Measurements from ENCODE around the gene LMTK3.
A peak's percentile ranks its signal among the peaks of the same experiment; 100 is the strongest.
"Not testable (repeated sequence)": the region's sequence is repeated elsewhere in the genome, so short reads cannot be mapped to it uniquely, and the experiment has no call there.

LMTK3 gene

DNA sequence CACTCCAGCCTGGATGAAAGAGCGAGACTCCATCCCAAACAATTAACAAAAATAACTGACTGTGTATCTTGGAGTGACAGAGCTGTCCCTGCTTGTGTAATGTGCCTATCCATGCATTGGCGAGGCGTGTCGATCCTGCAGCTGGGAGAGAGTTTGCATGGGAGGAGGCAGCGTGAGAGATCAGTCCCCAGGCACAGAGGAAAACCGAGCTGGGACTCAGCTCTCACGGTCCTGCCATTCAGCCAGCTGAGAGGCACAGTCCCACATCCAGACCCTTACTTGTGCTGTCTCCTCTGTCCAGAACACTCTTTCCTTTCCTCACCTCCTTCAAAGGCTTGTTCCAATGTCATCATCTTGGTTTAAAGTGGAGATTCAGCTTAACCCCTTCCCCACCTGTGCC is 28.5 kb upstream of the LMTK3 start:
- no peak for DNase-seq

DNA sequence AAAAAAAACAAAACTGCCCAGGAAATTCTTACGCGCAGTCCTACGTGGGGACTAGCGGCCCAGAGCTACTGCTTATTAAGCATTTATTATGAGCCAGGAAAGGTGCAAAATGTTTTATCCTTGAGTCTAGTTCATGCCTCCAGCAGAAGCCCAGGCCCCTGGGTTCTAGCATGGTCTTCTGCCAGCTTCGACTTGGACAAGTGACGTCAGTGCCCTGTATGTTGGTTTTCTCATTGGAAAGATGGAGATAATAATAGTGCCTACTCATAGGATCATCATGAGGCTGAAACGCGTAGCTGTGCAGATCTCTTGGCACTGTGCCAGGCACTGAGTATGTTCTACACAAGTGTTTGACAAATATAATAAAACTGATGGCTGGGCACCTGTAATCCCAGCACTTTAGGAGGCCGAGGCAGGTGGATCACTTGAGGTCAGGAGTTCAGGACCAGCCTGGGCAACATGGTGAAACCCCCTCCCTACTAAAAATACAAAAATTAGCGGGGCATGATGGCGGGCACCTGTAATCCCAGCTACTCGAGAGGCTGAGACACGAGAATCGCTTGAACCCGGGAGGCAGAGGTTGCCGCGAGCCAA is 28.0 kb upstream of the LMTK3 start:
- DNase-seq = peak; percentile 63

DNA sequence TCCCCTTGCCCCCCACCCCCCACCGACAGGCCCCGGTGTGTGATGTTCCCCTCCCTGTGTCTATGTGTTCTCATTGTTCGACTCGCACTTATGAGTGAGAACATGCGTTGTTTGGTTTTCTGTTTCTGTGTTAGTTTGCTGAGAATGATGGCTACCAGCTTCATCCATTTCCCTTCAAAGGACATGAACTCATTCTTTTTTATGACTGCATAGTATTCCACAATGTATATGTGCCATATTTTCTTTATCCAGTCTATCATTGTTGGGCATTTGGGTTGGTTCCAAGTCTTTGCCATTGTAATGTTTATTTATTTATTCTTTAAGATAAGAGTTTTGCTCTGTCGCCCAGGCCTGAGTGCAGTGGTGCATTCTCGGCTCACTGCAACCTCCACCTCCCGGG is 26.4 kb upstream of the LMTK3 start:
- DNase-seq = not testable (repeated sequence)

DNA sequence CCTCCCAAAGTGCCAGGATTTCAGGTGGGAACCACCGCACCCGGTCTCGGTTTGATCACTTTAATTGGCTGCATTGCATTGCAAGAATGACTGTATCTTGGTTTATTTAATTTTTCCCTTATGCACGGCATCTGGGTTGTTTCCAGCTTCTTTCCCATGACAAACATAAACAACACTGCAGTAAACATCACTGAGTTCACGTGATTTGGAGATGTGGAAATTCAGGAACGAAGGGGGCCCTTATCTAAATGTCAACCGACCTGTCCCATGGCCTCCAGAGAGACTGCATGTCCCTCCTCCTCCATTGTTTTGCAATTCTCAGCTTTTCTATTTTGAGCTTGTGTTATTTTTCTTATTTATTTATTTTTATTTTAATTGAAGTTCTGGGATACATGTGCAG is 25.9 kb upstream of the LMTK3 start:
- no peak for DNase-seq

DNA sequence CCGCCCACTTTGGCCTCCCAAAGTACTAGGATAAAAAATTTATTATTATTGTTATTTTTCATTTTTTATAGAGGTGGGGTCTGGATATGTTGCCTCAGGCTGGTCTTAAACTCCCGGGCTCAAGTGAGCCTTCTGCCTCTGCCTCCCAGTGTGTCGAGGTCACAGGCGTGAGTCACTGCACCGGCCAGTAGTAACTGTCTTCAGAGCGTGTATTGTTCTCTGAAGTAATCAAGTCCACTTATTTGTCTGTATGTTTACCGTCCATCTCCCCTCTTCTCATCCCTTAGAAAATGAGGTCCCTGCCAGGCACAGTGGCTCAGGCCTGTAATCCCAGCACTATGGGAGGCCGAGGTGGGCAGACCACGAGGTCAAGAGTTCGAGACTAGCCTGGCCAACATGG is 22.1 kb upstream of the LMTK3 start:
- no peak for DNase-seq

DNA sequence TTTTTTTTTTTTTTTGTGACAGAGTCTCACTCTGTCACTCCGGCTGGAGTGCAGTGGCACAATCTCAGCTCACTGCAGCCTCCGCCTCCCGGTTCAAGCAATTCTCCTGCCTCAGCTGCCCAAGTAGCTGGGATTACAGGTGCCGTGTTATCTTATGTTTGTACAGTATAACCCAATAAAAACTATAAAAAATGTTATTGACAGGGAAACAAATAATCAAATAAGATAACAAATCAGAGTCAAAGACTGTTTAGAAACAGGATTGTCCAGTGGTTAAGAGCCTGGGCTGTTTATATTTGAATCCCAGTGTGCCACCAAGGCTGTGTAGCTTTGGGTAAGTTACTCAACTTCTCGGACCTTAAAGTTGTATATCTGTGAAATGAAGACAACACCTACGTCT is 19.1 kb upstream of the LMTK3 start:
- DNase-seq = no peak

DNA sequence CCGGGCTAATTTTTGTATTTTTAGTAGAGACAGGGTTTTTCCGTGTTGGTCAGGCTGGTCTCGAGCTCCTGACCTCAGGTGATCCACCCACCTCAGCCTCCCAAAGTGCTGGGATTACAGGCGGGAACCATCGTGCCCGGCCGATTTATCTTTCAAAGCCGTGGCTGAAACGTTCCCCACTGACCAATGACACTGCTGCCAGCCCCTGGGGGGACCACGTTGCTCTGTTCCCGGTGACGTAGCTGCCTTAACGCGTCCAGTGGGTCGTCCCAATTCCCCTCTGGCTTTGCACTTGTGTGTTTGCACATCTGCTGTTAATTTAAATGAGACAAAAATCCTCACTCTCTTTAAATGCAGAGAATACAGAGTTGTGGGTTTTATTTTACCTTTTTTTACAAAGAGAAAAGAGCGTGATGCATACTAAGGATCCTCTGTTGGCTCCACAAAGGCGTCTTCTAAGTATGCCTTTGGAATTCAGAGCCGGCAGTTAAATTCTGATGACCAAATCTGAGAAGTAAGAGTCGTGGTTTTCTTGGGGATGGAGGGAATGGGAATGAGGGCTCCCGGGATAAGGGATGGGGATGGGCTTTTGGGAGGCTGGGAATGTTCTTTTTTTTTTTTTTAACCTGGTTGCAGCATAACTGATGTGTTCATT is 18.6 kb upstream of the LMTK3 start:
- no peak for DNase-seq

DNA sequence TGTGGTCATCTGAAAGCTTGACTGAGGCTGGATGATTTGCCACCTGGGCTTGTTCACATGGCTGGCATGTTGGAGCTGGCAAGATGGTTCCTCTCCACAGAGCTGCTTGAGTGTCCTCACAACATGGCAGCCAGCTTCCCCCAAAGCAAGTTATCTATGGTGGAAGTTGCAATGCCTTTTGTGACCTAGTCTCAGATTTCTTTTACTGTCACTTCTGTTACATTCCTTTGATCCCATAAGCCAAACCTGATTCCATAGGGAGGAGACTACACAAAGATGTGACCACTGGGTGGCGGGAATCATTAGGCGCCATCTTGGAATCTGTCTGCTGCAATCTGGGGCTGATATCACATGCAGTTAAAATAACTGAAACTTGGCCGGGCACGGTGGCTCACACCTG is 17.5 kb upstream of the LMTK3 start:
- DNase-seq = no peak

DNA sequence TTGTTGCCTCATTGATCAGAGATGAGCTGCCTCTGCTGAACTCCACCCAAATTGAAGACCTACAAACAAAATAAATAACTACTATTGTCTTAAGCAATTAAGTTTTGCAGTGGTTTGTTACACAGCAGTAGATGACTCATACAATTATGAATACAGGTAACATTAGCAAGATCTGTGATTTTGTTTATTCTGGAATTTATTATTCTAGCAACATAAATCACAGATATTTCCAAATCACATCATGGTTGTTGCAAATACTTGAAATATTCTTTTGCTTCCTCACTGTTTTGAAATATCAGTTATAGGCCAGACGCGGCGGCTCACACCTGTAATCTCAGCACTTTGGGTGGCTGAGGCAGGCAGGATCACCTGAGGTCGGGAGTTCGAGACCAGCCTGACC is 13.1 kb upstream of the LMTK3 start:
- DNase-seq = no peak

DNA sequence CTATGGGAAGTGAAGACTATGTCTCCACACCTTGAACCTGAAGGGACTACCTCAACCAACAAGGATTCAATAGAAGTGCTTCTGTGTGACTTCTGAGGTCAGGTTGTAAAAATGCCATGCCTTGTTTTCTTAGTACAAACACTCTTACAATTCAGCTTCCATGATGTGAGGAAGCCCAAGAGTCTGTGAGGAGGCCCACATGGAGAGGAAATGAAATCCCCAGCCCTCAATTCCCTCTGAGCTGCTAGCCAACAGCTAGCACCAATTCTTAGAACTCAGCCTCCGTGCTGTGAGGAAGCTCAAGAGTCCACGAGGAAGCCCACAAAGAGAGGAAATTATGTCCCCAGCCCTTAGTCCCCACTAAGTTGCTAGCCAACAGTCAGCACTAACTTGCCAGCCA is 12.6 kb upstream of the LMTK3 start:
- no peak for DNase-seq

DNA sequence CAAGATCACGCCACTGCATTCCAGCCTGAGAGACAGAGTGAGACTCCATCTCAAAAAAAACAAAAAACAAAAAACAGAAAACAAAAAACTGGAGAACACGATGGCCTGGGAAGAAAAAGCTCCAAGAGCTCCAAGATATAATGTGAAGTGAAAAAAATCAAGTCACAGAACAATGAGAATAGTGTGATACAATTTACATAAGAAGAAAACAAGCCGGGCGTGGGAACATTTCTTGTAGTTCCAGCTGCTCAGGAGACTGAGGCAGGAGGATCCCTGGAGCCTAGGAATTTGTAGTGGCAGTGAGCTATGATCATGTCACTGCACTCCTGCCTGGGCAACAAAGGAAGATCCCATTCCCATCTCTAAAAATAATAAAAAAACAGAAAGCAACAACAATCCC is 8.5 kb upstream of the LMTK3 start:
- DNase-seq = no peak

DNA sequence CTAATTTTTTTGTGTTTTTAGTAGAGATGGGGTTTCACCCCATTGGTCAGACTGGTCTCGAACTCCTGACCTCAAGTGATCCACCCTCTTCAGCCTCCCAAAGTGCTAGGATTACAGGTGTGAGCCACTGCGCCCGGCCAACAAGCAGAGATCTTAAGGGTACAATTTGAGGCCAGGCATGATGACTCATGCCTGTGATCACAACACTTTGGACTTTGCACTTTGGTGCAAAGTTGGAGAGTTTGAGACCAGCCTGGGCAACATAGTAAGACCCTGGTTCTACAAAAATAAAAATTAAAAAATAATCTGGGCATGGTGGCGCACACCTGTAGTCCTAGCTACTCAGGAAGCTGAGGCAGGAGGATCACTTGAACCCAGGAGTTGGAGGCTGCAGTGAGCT is 7.8 kb upstream of the LMTK3 start:
- DNase-seq = not testable (repeated sequence)

DNA sequence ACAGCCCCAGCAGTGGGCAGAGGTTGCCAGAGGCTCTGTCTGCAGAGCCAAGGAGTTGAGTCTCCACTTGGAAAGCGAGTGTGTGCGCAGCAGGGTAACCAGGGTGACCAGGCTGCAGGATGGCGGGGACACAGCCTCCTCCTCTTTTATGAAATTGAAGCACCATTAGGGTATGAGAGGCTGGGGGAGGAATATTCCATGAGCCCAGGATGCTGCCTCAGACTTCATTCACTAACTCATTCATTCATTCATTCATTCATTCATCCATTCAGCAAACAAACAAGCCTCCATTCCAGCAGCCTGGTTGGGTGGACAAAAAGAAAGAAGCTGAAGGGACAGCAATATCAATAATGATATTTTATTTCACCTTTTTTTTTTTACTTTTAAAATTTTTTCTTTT is 6.6 kb upstream of the LMTK3 start:
- no peak for DNase-seq

DNA sequence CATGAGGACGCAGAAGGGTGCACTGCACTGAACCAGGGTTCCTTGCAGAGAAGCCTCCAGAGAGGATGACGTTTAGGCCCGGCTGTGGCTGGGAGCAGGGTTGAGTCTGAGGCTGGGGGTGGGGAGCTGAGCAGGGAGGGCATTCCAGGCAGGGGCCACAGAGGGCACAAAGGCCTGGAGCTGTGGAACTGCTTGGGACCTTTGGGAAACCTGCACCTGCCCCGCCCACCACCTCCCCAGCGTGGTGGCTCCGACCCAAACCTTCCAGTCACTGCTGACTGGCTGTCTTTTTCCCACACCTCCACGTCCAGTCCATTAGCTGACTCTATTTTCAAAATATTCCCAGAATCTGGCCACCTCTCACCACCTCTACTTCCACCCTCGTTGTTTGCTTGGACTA is 4.9 kb upstream of the LMTK3 start:
- no peak for DNase-seq

DNA sequence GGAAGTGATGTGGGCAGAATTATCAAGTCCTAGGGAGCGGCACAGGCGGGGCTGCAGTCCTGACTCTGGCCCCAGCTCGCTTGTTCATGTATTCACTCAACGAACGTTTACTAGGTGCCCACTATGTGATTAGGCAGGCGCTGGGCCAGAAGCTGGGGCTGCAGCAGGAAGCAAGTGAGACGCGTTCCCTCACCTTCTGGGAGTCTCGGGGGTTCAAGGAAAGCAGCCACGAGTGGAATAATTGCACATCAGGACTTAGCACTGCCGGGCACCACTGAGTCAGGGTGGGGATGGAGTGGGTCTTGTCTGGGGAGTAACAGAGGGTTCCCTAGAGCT is 2.5 kb upstream of the LMTK3 start:
- DNase-seq = no peak

DNA sequence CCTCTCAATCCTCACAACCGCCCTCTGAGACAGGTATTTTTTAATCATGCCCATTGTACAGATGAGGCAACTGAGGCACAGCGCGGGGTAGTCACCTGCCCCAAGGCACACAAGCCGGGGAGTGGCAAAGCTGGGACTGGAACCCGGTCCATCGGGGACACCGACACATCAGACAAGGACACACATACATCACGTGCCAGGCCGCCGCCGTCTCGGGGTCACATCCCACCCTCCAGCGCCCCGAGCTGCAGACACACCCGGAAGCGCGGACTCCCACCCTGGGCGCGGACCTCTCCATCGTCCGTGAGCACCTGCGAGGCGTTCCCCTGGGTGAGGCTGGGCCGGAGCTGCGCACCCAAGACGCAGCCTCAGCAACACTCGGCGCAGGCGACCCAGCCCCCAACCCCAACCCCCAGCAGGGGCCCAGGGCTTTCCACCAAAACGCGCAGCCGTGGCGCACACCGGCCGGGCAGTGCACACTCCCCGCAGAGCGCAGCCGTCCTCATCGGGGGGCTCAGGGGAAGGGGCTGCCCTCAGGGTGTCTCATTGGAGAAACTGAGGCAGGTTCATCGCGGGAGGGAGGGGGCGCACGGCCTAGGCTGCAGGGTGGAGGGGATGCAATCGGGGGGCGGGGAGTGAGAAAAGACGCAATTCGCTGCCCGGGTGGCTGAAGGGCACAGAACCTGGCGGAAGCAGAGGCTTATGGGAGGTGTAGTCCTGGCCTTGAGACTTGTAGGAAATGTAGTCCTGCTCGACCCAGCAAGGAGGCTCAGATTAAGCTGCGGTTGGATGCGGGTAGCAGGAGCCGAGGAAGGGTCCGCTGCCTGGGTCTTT is 1.9 kb upstream of the LMTK3 start:
- peak; percentile 93 for DNase-seq

DNA sequence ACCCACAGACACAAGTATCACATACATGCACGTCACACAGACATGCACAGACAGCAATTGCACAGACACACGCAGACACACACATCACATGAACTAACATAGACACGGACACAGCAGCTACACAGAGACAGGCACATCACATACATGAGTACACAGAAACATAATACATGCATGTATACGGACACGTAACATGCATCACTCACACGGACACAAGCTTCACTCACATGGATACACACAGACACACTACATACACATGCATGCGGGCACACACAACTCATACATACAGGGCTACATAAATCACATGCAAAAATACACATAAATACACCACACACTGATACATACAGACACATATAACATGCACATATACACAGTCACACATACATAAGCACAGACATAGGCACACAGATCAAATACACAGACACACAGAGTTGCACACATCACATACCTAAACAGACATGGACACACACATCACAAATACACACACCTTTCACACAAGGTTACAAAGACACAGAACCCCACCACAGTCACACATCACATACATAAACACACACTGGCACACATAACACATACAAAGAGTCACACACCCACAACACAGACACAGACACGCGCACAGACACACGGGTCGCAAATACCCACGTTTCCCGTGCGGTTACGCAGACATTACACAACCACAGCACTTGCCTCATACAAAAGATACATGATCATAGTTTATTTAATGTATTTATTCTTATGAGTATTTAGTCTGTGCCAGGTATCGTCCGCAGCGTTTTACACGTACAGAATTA is 1.1 kb upstream of the LMTK3 start:
- DNase-seq = no peak

DNA sequence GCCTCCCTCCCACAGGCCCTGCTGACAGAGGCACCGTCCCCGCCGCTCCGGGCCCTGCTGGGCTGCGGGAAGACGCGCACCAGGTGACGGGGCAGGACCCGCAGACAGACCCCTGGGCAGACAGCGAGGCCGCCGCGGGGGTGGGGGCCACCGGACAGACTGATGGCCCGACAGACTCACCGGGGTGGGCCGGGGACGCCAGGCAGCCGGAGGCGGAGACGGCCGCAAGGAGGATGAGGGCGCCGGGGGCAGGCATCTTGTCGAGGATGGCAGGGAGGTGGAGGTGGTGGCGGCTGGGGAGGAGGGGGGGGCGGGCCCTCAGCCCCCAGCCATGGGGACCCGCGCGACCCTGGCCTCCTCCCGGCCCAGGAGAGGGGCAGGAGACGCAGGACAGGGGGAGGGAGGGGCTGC is 309 bp downstream of the LMTK3 start:
- no peak for DNase-seq

DNA sequence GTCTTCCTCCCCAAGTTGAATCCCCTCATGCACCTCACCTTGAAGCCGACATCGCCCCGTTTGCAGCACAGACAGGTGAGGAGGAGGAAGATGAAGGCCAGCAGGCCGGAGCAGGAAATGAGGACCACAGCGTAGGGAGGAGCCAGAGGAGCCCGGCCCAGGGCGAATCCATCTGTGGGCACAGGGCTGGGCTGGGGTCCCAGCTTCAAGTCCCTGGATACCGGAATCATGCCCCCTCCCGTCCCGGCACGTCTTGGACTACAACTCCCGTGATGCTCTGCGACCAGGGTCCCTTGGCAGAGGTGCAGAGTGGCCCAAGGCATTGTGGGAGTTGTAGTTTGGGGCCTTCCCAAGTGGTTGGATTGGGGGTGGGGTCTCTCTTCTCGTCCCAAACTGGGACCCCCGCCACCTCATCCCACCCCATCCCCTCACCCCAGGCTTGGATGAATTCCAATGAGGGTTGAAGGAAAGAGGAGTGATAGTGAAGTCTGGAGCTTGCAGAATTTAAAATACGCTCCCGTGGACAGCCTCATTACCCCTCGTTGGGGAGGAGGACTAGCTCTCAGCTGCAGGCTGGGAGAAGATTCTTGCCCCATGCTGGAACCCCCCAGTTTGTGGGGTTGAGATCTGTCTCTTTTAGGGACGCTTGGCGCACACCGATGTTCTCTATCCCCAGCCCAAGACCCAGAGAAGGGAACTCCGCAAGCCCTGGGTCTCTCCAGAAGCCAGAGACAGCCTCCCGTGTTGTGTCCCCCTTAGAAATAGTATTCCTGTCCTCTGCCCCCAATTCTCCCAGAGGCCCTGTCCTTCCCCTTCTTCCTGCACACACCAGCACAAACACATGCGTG is 990 bp downstream of the LMTK3 start:
- DNase-seq = peak; percentile 80

DNA sequence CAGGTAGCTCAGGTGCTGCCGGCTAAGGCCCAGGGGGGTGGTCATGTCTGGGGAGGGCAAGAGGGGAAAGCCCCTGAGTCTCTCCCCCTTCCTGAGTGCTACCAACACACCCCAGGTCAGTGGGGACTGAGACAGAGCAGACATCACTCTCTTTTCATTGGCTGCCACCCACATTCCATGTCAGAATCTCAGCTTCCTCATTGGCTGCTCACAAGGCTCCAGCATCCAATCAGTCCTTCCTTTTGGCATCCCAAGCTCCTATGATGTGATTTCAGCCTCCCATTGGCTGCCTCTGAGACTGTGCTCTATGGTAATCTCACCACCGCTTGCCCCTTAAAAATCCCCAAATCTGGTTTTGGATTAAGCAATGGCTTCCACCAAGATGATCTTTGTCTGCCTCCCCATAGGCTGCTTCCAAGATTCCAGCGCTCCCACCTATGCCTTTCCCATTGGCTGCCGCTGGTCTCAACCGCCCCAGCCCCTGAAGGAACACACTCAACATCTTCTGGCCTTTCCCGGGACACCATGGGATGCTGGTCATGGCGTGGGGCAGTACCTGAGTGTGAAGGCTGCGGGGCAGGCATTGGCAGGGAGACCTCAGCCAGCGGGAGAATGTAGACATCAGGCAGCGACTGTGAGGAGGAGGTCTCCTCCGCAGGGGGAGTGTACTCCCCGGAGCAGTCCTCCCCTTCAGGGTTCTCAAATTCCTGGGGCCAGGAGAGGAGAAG is 2.0 kb downstream of the LMTK3 start:
- DNase-seq = no peak

DNA sequence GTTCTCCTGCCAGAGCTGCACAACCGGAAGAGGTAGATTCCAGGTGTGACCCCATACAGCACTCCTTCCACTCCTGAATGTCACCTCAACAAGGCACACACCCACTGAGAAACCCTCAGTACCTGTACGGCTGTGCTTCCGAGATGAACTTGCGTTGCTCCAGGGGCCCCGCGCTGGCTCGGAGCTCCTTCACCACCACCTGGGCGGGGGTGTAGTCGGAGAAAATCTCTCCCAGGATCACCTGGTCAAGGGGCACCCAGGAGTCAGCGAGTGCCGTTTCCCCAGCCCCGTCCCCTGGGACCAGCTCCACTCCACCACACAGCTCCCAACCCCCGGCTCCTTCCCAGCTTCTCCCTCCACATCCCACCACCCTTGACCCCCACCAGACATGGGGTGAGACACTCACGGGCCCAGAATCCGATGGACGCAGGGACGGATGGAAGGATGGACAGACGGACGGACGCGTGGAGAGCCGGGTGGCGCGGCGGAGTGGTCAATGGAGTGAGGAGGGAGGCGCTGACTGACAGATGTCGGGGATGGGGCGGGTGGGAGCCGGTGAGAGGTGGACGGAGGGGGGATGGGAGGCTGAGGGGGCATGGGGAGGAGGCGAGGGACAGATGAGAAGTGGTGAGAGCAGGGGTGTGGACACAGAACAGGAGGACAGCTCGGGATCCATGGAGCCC is 2.8 kb downstream of the LMTK3 start:
- no peak for DNase-seq

Data from hematopoietic multipotent progenitor cell treated with erythropoietin and hydrocortisone succinate and interleukin-3 and kit ligand, for 6 days (in vitro differentiated cells).